PFSK-1 (cell line): ENCODE results near the gene RAB7A.

Experiments used
- FOXP2 ChIP-seq: optimal IDR thresholded peaks from 2 replicates; pipeline ENCODE3; 2011; ENCODE audit warnings: borderline replicate concordance, control low read depth, inconsistent platforms; ENCODE audit not compliant: insufficient read depth; ENCODE audit errors: extremely low read length, extremely low read depth
- POLR2AphosphoS5 ChIP-seq: IDR thresholded peaks from 2 replicates; pipeline ENCODE4 v1.6.1; 2012; ENCODE audit warnings: low read depth, mild to moderate bottlenecking, control low read depth, low read length, moderate library complexity
- SIN3A ChIP-seq: IDR thresholded peaks from 2 replicates; pipeline ENCODE4 v1.6.1; 2012; ENCODE audit warnings: mild to moderate bottlenecking, low read length, moderate library complexity, borderline replicate concordance; ENCODE audit not compliant: insufficient read depth
- TAF1 ChIP-seq: IDR thresholded peaks from 2 replicates; pipeline ENCODE4 v1.6.1; 2012; ENCODE audit warnings: low read length, control low read depth, borderline replicate concordance; ENCODE audit not compliant: insufficient read depth
- TF ChIP-seq, protein P1 (sequence below), 2 experiments: IDR thresholded peaks; 2 replicates each; pipeline versions ENCODE4 v1.6.1 to v1.8.0; 2011 to 2012; ENCODE audit warnings: low read depth in 2 of 2, low read length in 2 of 2, control low read depth in 1 of 2, inconsistent platforms in 1 of 2, mild to moderate bottlenecking in 1 of 2, moderate library complexity in 1 of 2; ENCODE audit not compliant: insufficient read depth in 1 of 2

DNA sequence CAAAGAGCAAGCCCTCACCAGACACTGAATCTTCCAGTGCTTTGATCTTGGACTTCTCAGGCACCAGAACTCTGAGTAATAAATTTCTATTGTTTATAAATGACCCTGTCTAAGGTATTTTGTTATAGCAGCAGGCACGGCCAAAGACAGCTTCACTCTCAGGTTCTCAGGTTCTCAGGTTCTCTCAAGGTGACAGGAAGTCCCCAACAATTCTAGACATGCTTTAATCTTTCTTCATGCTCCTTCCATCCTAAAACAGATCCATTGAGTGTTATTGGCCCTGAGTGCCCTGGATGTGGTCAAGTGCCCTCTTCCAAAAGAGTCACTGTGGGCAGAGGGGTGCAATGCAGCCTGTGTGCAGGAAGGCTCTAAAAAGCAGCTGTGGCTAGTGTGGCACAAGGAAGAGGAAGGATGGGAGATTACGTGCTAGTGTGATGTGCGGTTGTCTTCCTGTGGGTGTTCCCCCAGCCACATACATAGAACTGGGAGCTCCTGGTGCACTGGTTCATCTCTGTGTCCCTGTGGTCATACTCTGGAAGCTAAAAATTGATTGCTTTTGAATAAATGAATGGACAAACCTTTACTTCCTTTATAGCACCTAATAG, 11.0 kb upstream of the RAB7A start:
- TF ChIP-seq POLR2AphosphoS5, result no peak
- TF ChIP-seq, protein P1, sequence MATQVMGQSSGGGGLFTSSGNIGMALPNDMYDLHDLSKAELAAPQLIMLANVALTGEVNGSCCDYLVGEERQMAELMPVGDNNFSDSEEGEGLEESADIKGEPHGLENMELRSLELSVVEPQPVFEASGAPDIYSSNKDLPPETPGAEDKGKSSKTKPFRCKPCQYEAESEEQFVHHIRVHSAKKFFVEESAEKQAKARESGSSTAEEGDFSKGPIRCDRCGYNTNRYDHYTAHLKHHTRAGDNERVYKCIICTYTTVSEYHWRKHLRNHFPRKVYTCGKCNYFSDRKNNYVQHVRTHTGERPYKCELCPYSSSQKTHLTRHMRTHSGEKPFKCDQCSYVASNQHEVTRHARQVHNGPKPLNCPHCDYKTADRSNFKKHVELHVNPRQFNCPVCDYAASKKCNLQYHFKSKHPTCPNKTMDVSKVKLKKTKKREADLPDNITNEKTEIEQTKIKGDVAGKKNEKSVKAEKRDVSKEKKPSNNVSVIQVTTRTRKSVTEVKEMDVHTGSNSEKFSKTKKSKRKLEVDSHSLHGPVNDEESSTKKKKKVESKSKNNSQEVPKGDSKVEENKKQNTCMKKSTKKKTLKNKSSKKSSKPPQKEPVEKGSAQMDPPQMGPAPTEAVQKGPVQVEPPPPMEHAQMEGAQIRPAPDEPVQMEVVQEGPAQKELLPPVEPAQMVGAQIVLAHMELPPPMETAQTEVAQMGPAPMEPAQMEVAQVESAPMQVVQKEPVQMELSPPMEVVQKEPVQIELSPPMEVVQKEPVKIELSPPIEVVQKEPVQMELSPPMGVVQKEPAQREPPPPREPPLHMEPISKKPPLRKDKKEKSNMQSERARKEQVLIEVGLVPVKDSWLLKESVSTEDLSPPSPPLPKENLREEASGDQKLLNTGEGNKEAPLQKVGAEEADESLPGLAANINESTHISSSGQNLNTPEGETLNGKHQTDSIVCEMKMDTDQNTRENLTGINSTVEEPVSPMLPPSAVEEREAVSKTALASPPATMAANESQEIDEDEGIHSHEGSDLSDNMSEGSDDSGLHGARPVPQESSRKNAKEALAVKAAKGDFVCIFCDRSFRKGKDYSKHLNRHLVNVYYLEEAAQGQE (IDR thresholded peaks at IDR 0.05; ENCODE audit: insufficient read depth in 1 of 2, low read depth in 2 of 2, low read length in 2 of 2), result no peak
- TF ChIP-seq SIN3A, result no peak
- TF ChIP-seq TAF1, result no peak
- TF ChIP-seq FOXP2, result no peak
